A673 (cell line): ENCODE results near the gene SLC2A1. TPM values are rescaled to one million over a fixed set of nuclear protein-coding genes. Genes with fewer than 3 reads are reported as not detected.

ENCODE experiments used
- BruUV-seq: library from RNA; stranded (reverse); fragments of 400-500 nt; replicated peaks from 2 replicates; lab custom pipeline; 2021; lab: Mats Ljungman, UMichigan
- CTCF ChIA-PET: fragments of 300-600 bp; sonication (Branson Sonifier 250); formaldehyde crosslinking; loops from one replicate; lab custom pipeline; 2022; ENCODE audit warnings: antibody characterized with exemption; lab: Charles Lee
- POLR2A ChIA-PET: fragments of 300-600 bp; sonication (Branson Sonifier 250); formaldehyde crosslinking; loops from one replicate; lab custom pipeline; 2022; ENCODE audit warnings: antibody characterized with exemption; ENCODE audit not compliant: low non-redundant PET; lab: Charles Lee
- DNase-seq: peaks from one replicate; pipeline ENCODE4 v3.0.0-alpha.2; 2015; ENCODE audit warnings: low spot score
- H3K27ac ChIP-seq: fragments of 200-600 bp; sonication (generic); 2 replicates; pipeline ENCODE4 v1.5.1; 2016; ENCODE audit warnings: mixed run types, low read depth, mild to moderate bottlenecking, mixed read lengths, antibody characterized with exemption, low read length; ENCODE audit not compliant: poor library complexity, severe bottlenecking
- H3K27me3 ChIP-seq: fragments of 200-600 bp; sonication (generic); replicated peaks from 2 replicates; pipeline ENCODE4 v1.6.1; 2017; ENCODE audit warnings: mixed run types, low read depth, mild to moderate bottlenecking, mixed read lengths, antibody characterized with exemption, low read length; ENCODE audit not compliant: insufficient read depth, poor library complexity
- H3K36me3 ChIP-seq: fragments of 200-600 bp; sonication (generic); 2 replicates; pipeline ENCODE4 v1.6.1; 2016; ENCODE audit warnings: mixed run types, mild to moderate bottlenecking, mixed read lengths, antibody characterized with exemption, low read length; ENCODE audit not compliant: insufficient read depth, poor library complexity, severe bottlenecking
- H3K4me1 ChIP-seq: fragments of 200-600 bp; sonication (generic); 2 replicates; pipeline ENCODE4 v1.6.1; 2017; ENCODE audit warnings: mixed run types, mild to moderate bottlenecking, mixed read lengths, antibody characterized with exemption, low read length; ENCODE audit not compliant: insufficient read depth, poor library complexity, severe bottlenecking
- H3K4me3 ChIP-seq: fragments of 200-600 bp; sonication (generic); 2 replicates; pipeline ENCODE4 v1.5.1; 2016; ENCODE audit warnings: low read depth, mixed run types, mild to moderate bottlenecking, mixed read lengths, low read length; ENCODE audit not compliant: poor library complexity, severe bottlenecking
- H3K9me3 ChIP-seq: fragments of 200-600 bp; sonication (generic); 2 replicates; pipeline ENCODE4 v1.6.1; 2016; ENCODE audit warnings: mixed run types, low read depth, mild to moderate bottlenecking, mixed read lengths, antibody characterized with exemption, low read length; ENCODE audit not compliant: poor library complexity, severe bottlenecking
- CTCF ChIP-seq: fragments of 300-800, 200-600 bp; sonication (generic); conservative IDR thresholded peaks from 2 replicates; pipeline ENCODE4 v1.5.1; 2017; ENCODE audit warnings: low read depth, mild to moderate bottlenecking, antibody characterized with exemption, low read length, moderate library complexity, mixed read lengths
- EZH2 ChIP-seq: fragments of 200-600 bp; sonication (generic); IDR thresholded peaks from 2 replicates; pipeline ENCODE4 v1.6.1; 2017; ENCODE audit warnings: borderline replicate concordance, low read depth, mild to moderate bottlenecking, mixed read lengths, antibody characterized with exemption, low read length; ENCODE audit not compliant: poor library complexity, severe bottlenecking
- intact Hi-C: fragments of 100-400 bp; cut with micrococcal nuclease; formaldehyde crosslinking; loops from one replicate; pipeline ENCODE4 v1.10.0; 2022; ENCODE audit not compliant: unreplicated experiment
- total RNA-seq: library from RNA; stranded (reverse); gene quantifications from 2 replicates; pipeline ENCODE4 v1.2.3, GENCODE V29; 2021

SLC2A1 gene
- total RNA-seq, 1 experiment from 2014 or later, result 36.7 TPM

- H3K4me3 ChIP-seq, result no peak overlapping the region
- ChIA-PET CTCF (no interaction called here), POLR2A (no interaction called here)
- H3K4me1 ChIP-seq, result no peaks in the 10 kb centered on the region
- TF ChIP-seq EZH2 (no peak), CTCF (no peak)
- peaks cover 7% of the 10 kb centered on the region for H3K36me3 ChIP-seq
- no peaks in the 10 kb centered on the region for H3K9me3 ChIP-seq
- H3K27ac ChIP-seq, result no peak overlapping the region
- intact Hi-C loops, result no loop called here
- H3K27me3 ChIP-seq, result no peaks in the 10 kb centered on the region
- BruUV-seq, result no TSS peak
- DNase-seq, result no peak
Measured at GRCh38 chr1:42947965-42948732, 10.5 kb downstream of the SLC2A1 start.

GRCh38 chr1:42947117-42947516, 11.6 kb downstream of the SLC2A1 start:
- no peaks in the 10 kb centered on the region for H3K9me3 ChIP-seq
- H3K4me1 ChIP-seq, result peaks cover 8% of the 10 kb centered on the region
- no peaks in the 10 kb centered on the region for H3K27me3 ChIP-seq
- no TSS peak for BruUV-seq
- intact Hi-C loops, result no loop called here
- H3K4me3 ChIP-seq, result no peak overlapping the region
- DNase-seq, result no peak
- no peak for TF ChIP-seq EZH2
- no peak for TF ChIP-seq CTCF
- CTCF ChIA-PET, result no interaction called here
- H3K27ac ChIP-seq, result no peak overlapping the region
- peaks cover 15% of the 10 kb centered on the region for H3K36me3 ChIP-seq
- POLR2A ChIA-PET, result no interaction called here

GRCh38 chr1:42946120-42946898, 12.4 kb downstream of the SLC2A1 start:
- H3K4me3 ChIP-seq, result no peak overlapping the region
- intact Hi-C loops, result no loop called here
- ChIA-PET CTCF (no interaction called here), POLR2A (no interaction called here)
- no TSS peak for BruUV-seq
- no peak for DNase-seq
- H3K4me1 ChIP-seq, result peaks cover 16% of the 10 kb centered on the region
- H3K9me3 ChIP-seq, result no peaks in the 10 kb centered on the region
- H3K27me3 ChIP-seq, result no peaks in the 10 kb centered on the region
- H3K36me3 ChIP-seq, result peaks cover 10% of the 10 kb centered on the region
- TF ChIP-seq CTCF, result no peak
- no peak for TF ChIP-seq EZH2
- H3K27ac ChIP-seq, result no peak overlapping the region
